CD8-positive, alpha-beta memory T cell (primary cell): ENCODE results near the gene KLHL21. TPM values are rescaled to one million over a fixed set of nuclear protein-coding genes. Genes with fewer than 3 reads are reported as not detected.
"Not testable (repeated sequence)": the region's sequence is repeated elsewhere in the genome, so short reads cannot be mapped to it uniquely, and the experiment has no call there.

Experiments used
- CTCF ChIA-PET: fragments of 350-600 bp; sonication (Branson Sonifier 250); formaldehyde crosslinking; loops from one replicate; lab custom pipeline; 2021; ENCODE audit warnings: antibody characterized with exemption; lab: Charles Lee
- POLR2A ChIA-PET: fragments of 350-600 bp; sonication (Branson Sonifier 250); formaldehyde crosslinking; loops from one replicate; lab custom pipeline; 2021; ENCODE audit warnings: antibody characterized with exemption; lab: Charles Lee
- DNase-seq, 5 donors: peaks; one replicate each; pipeline versions ENCODE4 v3.0.0 to v3.0.0-alpha.2; 2020 to 2022; ENCODE audit warnings: mixed read lengths in 1 of 5
- H3K27ac ChIP-seq: one replicate; pipeline ENCODE4 v1.7.0; 2013; ENCODE audit warnings: low read depth, mild to moderate bottlenecking, low read length, moderate library complexity
- H3K27me3 ChIP-seq: 2 replicates; pipeline ENCODE4 v1.7.0; 2013; ENCODE audit warnings: low read length, mild to moderate bottlenecking; ENCODE audit not compliant: insufficient read depth, poor library complexity, severe bottlenecking
- H3K36me3 ChIP-seq: 2 replicates; pipeline ENCODE4 v1.7.0; 2013; ENCODE audit warnings: mild to moderate bottlenecking, low read length, moderate library complexity; ENCODE audit not compliant: insufficient read depth
- H3K4me1 ChIP-seq: 2 replicates; pipeline ENCODE4 v1.7.0; 2013; ENCODE audit warnings: mild to moderate bottlenecking, low read length, moderate library complexity; ENCODE audit not compliant: insufficient read depth
- H3K4me3 ChIP-seq: 2 replicates; pipeline ENCODE4 v1.7.0; 2013; ENCODE audit warnings: mild to moderate bottlenecking, low read length
- H3K9me3 ChIP-seq: 2 replicates; pipeline ENCODE4 v1.7.0; 2013; ENCODE audit warnings: mild to moderate bottlenecking, low read length
- H3K27ac Mint-ChIP-seq, 8 donors: one replicate each; pipeline ENCODE4 v1.8.0; 2020 to 2021; ENCODE audit warnings: mixed read lengths in 8 of 8, mild to moderate bottlenecking in 6 of 8, inconsistent platforms in 3 of 8, moderate library complexity in 3 of 8
- H3K27me3 Mint-ChIP-seq, 2 donors: one replicate each; pipeline ENCODE4 v1.8.0; 2020 to 2021; ENCODE audit warnings: mixed read lengths in 2 of 2, mild to moderate bottlenecking in 1 of 2, moderate library complexity in 1 of 2
- H3K36me3 Mint-ChIP-seq, 3 donors: one replicate each; pipeline ENCODE4 v1.8.0; 2020 to 2021; ENCODE audit warnings: mixed read lengths in 3 of 3, inconsistent platforms in 1 of 3, mild to moderate bottlenecking in 1 of 3
- H3K4me1 Mint-ChIP-seq, 3 donors: one replicate each; pipeline ENCODE4 v1.8.0; 2020 to 2021; ENCODE audit warnings: mixed read lengths in 3 of 3, inconsistent platforms in 1 of 3, mild to moderate bottlenecking in 1 of 3
- H3K4me3 Mint-ChIP-seq, 7 donors: one replicate each; pipeline ENCODE4 v1.8.0; 2020 to 2021; ENCODE audit warnings: mixed read lengths in 7 of 7, mild to moderate bottlenecking in 6 of 7, moderate library complexity in 4 of 7, inconsistent platforms in 2 of 7
- H3K9me3 Mint-ChIP-seq, 5 donors: one replicate each; pipeline ENCODE4 v1.8.0; 2020 to 2022; ENCODE audit warnings: mixed read lengths in 5 of 5, mild to moderate bottlenecking in 3 of 5, moderate library complexity in 2 of 5, inconsistent platforms in 1 of 5
- polyA plus RNA-seq: library from polyadenylated mRNA; unstranded; fragments of 300-500 nt; fragmentation: Illumina TruSeq; gene quantifications from one replicate; pipeline ENCODE4 v1.2.3, GENCODE V29; 2021
- total RNA-seq, 2 experiments: library from RNA; stranded (reverse); gene quantifications; one replicate each; pipeline ENCODE4 v1.2.3, GENCODE V29; 2021

KLHL21 gene
- total and polyA plus RNA-seq, 3 experiments from 2014 or later: 31.6 to 37.3 (median 36.4) TPM

GRCh38 chr1:6569033-6569432 lies 33.6 kb downstream of the KLHL21 start:
- ChIA-PET CTCF (interaction anchor here (1.7 kb wide), 1 partner anchor 9 kb away, joined by 4 read pairs; no protein-coding TSS in a partner anchor), POLR2A (no interaction called here)
- H3K4me3 ChIP-seq: no peak overlapping the region
- H3K27ac ChIP-seq: no peak overlapping the region
- Mint-ChIP-seq H3K27me3 (peaks cover 0 to 8% of the 10 kb centered on the region in 2 donors), H3K9me3 (peaks cover 0 to 4% (median 0%) of the 10 kb centered on the region in 5 donors), H3K4me1 (no peaks in the 10 kb centered on the region), H3K36me3 (no peaks in the 10 kb centered on the region), H3K4me3 (no peak overlapping the region), H3K27ac (peak overlapping the region in 2 of 8 donors; percentile 4 to 43)
- no peaks in the 10 kb centered on the region for H3K27me3 ChIP-seq
- H3K36me3 ChIP-seq: no peaks in the 10 kb centered on the region
- no peaks in the 10 kb centered on the region for H3K9me3 ChIP-seq
- DNase-seq: no peak
- H3K4me1 ChIP-seq: no peaks in the 10 kb centered on the region

- Histone ChIP-seq H3K4me3 (no peak overlapping the region), H3K4me1 (no peaks in the 10 kb centered on the region), H3K27ac (no peak overlapping the region), H3K36me3 (no peaks in the 10 kb centered on the region), H3K27me3 (no peaks in the 10 kb centered on the region), H3K9me3 (no peaks in the 10 kb centered on the region)
- peaks cover 0 to 1% (median 0%) of the 10 kb centered on the region in 3 donors for H3K4me1 Mint-ChIP-seq
- H3K27me3 Mint-ChIP-seq: no peaks in the 10 kb centered on the region
- CTCF ChIA-PET: interaction anchor here (1.1 kb wide), 1 partner anchor 40 kb away, joined by 3 read pairs; no protein-coding TSS in a partner anchor
- no peak overlapping the region for H3K4me3 Mint-ChIP-seq
- H3K36me3 Mint-ChIP-seq: no peaks in the 10 kb centered on the region
- POLR2A ChIA-PET: no interaction called here
- H3K27ac Mint-ChIP-seq: peak overlapping the region in 1 of 8 donors; percentile 47
- DNase-seq: no peak
- no peaks in the 10 kb centered on the region for H3K9me3 Mint-ChIP-seq
These were observed 42.4 kb downstream of the KLHL21 start for GRCh38 chr1:6560267-6560666.

- H3K27me3 Mint-ChIP-seq, H3K4me3 Mint-ChIP-seq, H3K36me3 Mint-ChIP-seq, DNase-seq, H3K4me1 ChIP-seq, H3K27ac Mint-ChIP-seq, H3K9me3 ChIP-seq, CTCF ChIA-PET, H3K9me3 Mint-ChIP-seq, H3K4me1 Mint-ChIP-seq, POLR2A ChIA-PET, H3K36me3 ChIP-seq, H3K4me3 ChIP-seq, H3K27ac ChIP-seq, H3K27me3 ChIP-seq: not testable (repeated sequence)
These were observed 43.5 kb downstream of the KLHL21 start for GRCh38 chr1:6559161-6559560.

GRCh38 chr1:6557597-6557996 lies 45.1 kb downstream of the KLHL21 start:
- no peaks in the 10 kb centered on the region for H3K9me3 Mint-ChIP-seq
- H3K4me3 Mint-ChIP-seq: peak overlapping the region in 1 of 7 donors; percentile 28
- ChIA-PET CTCF (interaction anchor here (1.0 to 2.0 kb wide), 3 partner anchors 45 to 89 kb away, joined by 3 to 5 read pairs (median 3); partner anchors contain the start of gene KLHL21), POLR2A (interaction anchor here (0.5 to 0.7 kb wide), 2 partner anchors 46 to 64 kb away, joined by 3 to 7 read pairs; no protein-coding TSS in a partner anchor)
- DNase-seq: no peak
- Histone ChIP-seq H3K9me3 (no peaks in the 10 kb centered on the region), H3K4me1 (peaks cover 19% of the 10 kb centered on the region), H3K36me3 (no peaks in the 10 kb centered on the region), H3K27ac (no peak overlapping the region), H3K27me3 (no peaks in the 10 kb centered on the region), H3K4me3 (no peak overlapping the region)
- no peaks in the 10 kb centered on the region for H3K36me3 Mint-ChIP-seq
- no peaks in the 10 kb centered on the region for H3K27me3 Mint-ChIP-seq
- no peak overlapping the region for H3K27ac Mint-ChIP-seq
- peaks cover 11 to 14% (median 12%) of the 10 kb centered on the region in 3 donors for H3K4me1 Mint-ChIP-seq

GRCh38 chr1:6554907-6555778 lies 47.5 kb downstream of the KLHL21 start, which contains the start of gene TAS1R1:
TAS1R1 (plus strand) TSS chr1:6555307; CDS start chr1:6555374, 67 bp downstream.
- Histone ChIP-seq H3K9me3 (no peaks in the 10 kb centered on the region), H3K4me1 (peaks cover 19% of the 10 kb centered on the region), H3K27me3 (no peaks in the 10 kb centered on the region), H3K36me3 (peaks cover 2% of the 10 kb centered on the region), H3K27ac (peak within 1 kb of the TSS; percentile 80), H3K4me3 (peak within 1 kb of the TSS; percentile 59)
- H3K9me3 Mint-ChIP-seq: no peaks in the 10 kb centered on the region
- peaks cover 0 to 4% (median 0%) of the 10 kb centered on the region in 3 donors for H3K36me3 Mint-ChIP-seq
- ChIA-PET POLR2A (interaction anchor here (1.1 to 1.5 kb wide), 4 partner anchors 45 to 230 kb away, joined by 4 to 14 read pairs (median 6); partner anchors contain the start of genes CAMTA1 and KLHL21), CTCF (interaction anchor here (0.8 to 3.1 kb wide), 28 partner anchors 8 to 146 kb away, joined by 3 to 39 read pairs (median 6); partner anchors contain the start of genes DNAJC11, KLHL21, PLEKHG5 and THAP3)
- H3K4me3 Mint-ChIP-seq: peak within 1 kb of the TSS; percentile 79 to 92 (median 80)
- peak within 1 kb of the TSS; percentile 51 to 92 (median 70) for H3K27ac Mint-ChIP-seq
- DNase-seq: no peak
- peaks cover 11 to 18% (median 12%) of the 10 kb centered on the region in 3 donors for H3K4me1 Mint-ChIP-seq
- no peaks in the 10 kb centered on the region for H3K27me3 Mint-ChIP-seq

- ChIA-PET CTCF (interaction anchor here (0.8 to 3.1 kb wide), 29 partner anchors 9 to 147 kb away, joined by 3 to 39 read pairs (median 5); partner anchors contain the start of genes DNAJC11, KLHL21, PLEKHG5 and THAP3), POLR2A (interaction anchor here (1.1 to 1.5 kb wide), 4 partner anchors 46 to 231 kb away, joined by 4 to 14 read pairs (median 6); partner anchors contain the start of genes CAMTA1 and KLHL21)
- H3K4me3 ChIP-seq: peak within 1 kb of the TSS; percentile 59
- peaks cover 9% of the 10 kb centered on the region for H3K36me3 ChIP-seq
- Mint-ChIP-seq H3K4me1 (peaks cover 11 to 18% (median 12%) of the 10 kb centered on the region in 3 donors), H3K4me3 (peak within 1 kb of the TSS; percentile 79 to 92 (median 80)), H3K36me3 (peaks cover 0 to 11% (median 3%) of the 10 kb centered on the region in 3 donors), H3K27me3 (no peaks in the 10 kb centered on the region), H3K27ac (peak within 1 kb of the TSS; percentile 51 to 92 (median 78)), H3K9me3 (no peaks in the 10 kb centered on the region)
- no peaks in the 10 kb centered on the region for H3K27me3 ChIP-seq
- peak within 1 kb of the TSS; percentile 80 for H3K27ac ChIP-seq
- H3K4me1 ChIP-seq: peaks cover 19% of the 10 kb centered on the region
- DNase-seq: peak; percentile 92 to 96 (median 94)
- no peaks in the 10 kb centered on the region for H3K9me3 ChIP-seq
These were observed 48.4 kb downstream of the KLHL21 start, which contains the start of gene NOL9 for GRCh38 chr1:6554031-6554906. NOL9 (minus strand) TSS chr1:6554513; CDS start chr1:6554502, 11 bp downstream.

- H3K4me1 ChIP-seq: peaks cover 27% of the 10 kb centered on the region
- no peak overlapping the region for H3K27ac ChIP-seq
- Mint-ChIP-seq H3K27me3 (no peaks in the 10 kb centered on the region), H3K36me3 (peaks cover 0 to 60% (median 20%) of the 10 kb centered on the region in 3 donors), H3K4me3 (peak overlapping the region in 1 of 7 donors; percentile 49), H3K4me1 (peaks cover 29 to 33% (median 29%) of the 10 kb centered on the region in 3 donors), H3K27ac (peak overlapping the region; percentile 48 to 97 (median 90)), H3K9me3 (no peaks in the 10 kb centered on the region)
- ChIA-PET CTCF (no interaction called here), POLR2A (interaction anchor here (0.6 kb wide), 1 partner anchor 77 kb away, joined by 3 read pairs; no protein-coding TSS in a partner anchor)
- DNase-seq: no peak
- H3K4me3 ChIP-seq: no peak overlapping the region
- H3K36me3 ChIP-seq: peaks cover 24% of the 10 kb centered on the region
- H3K9me3 ChIP-seq: no peaks in the 10 kb centered on the region
- no peaks in the 10 kb centered on the region for H3K27me3 ChIP-seq
These were observed 55.4 kb downstream of the KLHL21 start for GRCh38 chr1:6547301-6547700.
